Mucosa of stomach (tissue), 1 donor: ENCODE data around the gene ITGB4.

ENCODE experiments used
- H3K27me3 ChIP-seq: one replicate; pipeline ENCODE4 v1.7.0; 2013; ENCODE audit warnings: mild to moderate bottlenecking, low read length; ENCODE audit not compliant: control insufficient read depth, insufficient read depth
- H3K36me3 ChIP-seq: one replicate; pipeline ENCODE4 v1.7.0; 2013; ENCODE audit warnings: low read length; ENCODE audit not compliant: control insufficient read depth, insufficient read depth
- H3K4me1 ChIP-seq: one replicate; pipeline ENCODE4 v1.7.0; 2013; ENCODE audit warnings: mild to moderate bottlenecking, low read length; ENCODE audit not compliant: control insufficient read depth, insufficient read depth
- H3K4me3 ChIP-seq: one replicate; pipeline ENCODE4 v1.7.0; 2013; ENCODE audit warnings: low read length
- H3K9ac ChIP-seq: one replicate; pipeline ENCODE4 v1.7.0; 2013; ENCODE audit warnings: mild to moderate bottlenecking, low read length, moderate library complexity
- H3K9me3 ChIP-seq: one replicate; pipeline ENCODE4 v1.7.0; 2013; ENCODE audit warnings: mild to moderate bottlenecking, low read length, moderate library complexity; ENCODE audit not compliant: control insufficient read depth
- donor health status: Pancreatic carcinoma.

ITGB4 gene

DNA sequence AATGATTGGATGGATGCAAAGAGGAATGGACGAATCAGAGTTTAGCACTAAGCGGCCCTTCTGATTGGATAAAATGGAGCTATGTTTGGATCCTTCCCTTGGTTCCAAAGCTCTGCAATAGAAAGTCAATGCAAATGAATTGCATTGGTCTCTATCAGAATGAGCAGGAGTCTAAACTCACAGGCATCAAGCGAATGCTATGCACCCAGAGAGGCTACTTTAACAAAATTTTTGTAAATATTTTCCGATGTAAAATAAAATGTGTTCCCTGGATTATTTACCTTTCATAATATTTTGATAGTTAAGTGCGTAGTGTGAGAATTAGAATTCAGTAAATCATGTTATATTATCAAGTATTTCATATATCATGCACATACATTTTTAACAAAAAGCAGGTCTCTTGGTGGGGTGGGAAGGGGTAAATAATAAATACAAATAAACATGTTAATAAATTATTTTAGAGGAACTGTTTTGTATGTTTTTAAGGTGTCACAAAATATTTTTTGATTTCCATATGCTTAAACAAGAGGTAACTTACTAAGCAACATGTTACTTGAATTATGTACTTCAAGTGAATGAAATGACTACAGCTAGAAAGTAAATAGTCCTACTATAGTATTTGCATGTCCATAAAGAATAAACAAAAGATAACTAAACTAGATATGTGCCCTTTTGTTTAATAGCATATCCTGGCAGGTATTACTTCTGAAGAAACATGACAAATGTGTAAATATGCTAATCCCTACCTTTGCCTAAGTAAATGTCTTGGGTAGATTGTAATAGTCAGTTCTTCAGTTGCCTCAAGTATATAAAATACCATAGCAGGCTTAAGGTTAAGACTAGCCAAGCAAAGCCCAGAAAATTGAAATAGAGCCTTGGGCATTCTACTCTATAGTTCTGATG, 59.0 kb downstream of the ITGB4 start:
- no peaks in the 10 kb centered on the region for H3K27me3 ChIP-seq
- no peak overlapping the region for H3K4me3 ChIP-seq
- peaks cover 18% of the 10 kb centered on the region for H3K4me1 ChIP-seq
- no peak overlapping the region for H3K9ac ChIP-seq
- no peaks in the 10 kb centered on the region for H3K36me3 ChIP-seq
- no peaks in the 10 kb centered on the region for H3K9me3 ChIP-seq

DNA sequence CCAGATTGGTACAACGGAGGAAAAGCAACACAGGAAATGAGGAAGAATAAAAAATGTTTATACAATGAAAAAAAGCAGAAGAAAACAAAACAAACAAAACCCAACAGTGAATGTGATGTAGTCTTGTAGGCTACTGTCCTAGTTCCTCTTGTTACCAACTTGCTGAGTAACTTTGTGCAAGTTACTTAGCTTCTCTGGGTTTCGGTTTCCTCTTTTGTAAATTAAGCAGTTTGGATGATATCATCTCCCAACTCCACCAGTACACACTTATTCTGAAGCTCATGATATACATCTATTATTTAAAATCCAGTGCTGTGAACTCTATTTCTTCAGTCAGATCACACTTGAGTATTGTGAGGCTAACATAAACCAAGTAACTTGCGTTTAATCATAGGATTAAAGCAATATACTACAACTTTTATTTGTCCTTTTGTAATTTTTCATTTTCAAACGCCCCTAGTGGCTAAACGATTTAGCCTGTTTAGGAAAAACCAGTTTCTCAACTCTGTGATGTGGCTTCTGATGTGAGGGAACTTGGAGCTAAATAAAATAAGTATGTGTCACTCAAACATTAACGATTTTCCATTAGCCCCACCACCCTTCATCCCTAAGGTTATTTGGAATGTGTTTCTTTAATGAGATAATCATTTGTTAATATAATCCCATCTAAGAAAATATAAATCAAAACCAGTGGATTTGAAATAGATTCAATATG, 62.0 kb downstream of the ITGB4 start:
- Histone ChIP-seq H3K36me3 (no peaks in the 10 kb centered on the region), H3K4me3 (no peak overlapping the region), H3K9ac (peak overlapping the region; percentile 82), H3K9me3 (no peaks in the 10 kb centered on the region), H3K27me3 (no peaks in the 10 kb centered on the region), H3K4me1 (peaks cover 33% of the 10 kb centered on the region)

DNA sequence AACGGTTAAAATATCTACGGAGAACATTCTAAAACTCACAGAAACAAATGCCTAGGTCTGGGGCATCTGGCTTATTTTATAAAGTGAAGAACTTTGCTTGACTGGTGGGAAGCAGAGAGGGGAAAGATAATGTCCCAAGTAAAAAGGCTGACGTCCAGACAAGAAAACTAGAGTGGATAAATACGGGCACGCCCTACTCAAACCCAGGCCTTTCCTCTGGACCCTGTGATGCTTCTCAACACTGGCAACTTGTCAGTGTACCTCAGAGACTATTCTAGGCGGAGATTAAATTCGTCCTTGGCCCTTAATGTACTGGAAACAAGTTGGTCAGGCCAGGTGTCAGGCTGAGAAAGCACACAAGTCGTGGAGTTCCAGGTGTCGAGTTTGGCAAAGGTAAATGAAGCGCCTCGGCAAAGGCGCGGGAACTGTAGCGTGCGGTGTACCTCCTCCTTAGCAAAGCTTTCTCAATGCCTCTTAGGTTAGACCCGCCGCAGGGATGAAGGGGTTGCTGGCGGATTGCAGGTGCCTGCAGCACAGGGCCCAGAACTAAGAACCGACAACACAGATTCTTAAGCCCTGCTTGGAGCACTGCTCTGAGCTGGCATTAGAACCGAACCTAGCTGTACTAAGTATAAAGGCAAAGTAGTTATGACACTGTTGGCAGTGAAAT, 62.7 kb downstream of the ITGB4 start:
- Histone ChIP-seq H3K36me3 (no peaks in the 10 kb centered on the region), H3K27me3 (no peaks in the 10 kb centered on the region), H3K9me3 (no peaks in the 10 kb centered on the region), H3K4me3 (peak overlapping the region; percentile 56), H3K9ac (peak overlapping the region; percentile 82), H3K4me1 (peaks cover 33% of the 10 kb centered on the region)

DNA sequence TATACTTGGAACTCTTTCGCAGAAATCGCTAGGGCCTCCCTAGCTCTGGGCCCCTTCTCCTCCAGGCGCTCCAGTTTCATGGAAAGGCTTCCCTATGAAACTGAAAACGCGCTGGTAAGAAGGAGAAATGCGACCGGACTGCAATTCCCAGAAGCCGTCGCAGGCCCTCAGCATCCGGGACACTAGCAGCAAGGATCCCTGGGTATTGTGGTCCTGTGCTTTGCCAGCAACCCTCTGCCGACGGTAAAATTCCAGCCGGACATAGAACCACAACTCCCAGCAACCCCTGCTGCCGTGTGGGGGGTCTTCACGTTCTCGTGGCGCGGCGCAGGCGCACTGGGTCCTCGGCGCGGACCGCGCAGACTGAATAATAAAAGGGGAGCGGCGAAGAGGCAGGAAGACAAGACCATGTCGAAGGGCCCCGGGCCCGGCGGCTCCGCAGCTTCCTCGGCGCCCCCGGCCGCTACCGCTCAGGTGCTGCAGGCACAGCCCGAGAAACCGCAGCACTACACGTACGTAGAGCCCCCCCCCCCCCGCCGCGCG, 63.3 kb downstream of the ITGB4 start, which contains the start of gene UNK:
Gene UNK (plus strand): TSS at position 334 of the 543 bp plus-strand sequence. CDS start 75 bp downstream, at position 409.
- H3K4me3 ChIP-seq, result peak within 1 kb of the TSS; percentile 56
- peaks cover 33% of the 10 kb centered on the region for H3K4me1 ChIP-seq
- H3K27me3 ChIP-seq, result no peaks in the 10 kb centered on the region
- no peaks in the 10 kb centered on the region for H3K9me3 ChIP-seq
- H3K9ac ChIP-seq, result peak within 1 kb of the TSS; percentile 82
- H3K36me3 ChIP-seq, result no peaks in the 10 kb centered on the region

DNA sequence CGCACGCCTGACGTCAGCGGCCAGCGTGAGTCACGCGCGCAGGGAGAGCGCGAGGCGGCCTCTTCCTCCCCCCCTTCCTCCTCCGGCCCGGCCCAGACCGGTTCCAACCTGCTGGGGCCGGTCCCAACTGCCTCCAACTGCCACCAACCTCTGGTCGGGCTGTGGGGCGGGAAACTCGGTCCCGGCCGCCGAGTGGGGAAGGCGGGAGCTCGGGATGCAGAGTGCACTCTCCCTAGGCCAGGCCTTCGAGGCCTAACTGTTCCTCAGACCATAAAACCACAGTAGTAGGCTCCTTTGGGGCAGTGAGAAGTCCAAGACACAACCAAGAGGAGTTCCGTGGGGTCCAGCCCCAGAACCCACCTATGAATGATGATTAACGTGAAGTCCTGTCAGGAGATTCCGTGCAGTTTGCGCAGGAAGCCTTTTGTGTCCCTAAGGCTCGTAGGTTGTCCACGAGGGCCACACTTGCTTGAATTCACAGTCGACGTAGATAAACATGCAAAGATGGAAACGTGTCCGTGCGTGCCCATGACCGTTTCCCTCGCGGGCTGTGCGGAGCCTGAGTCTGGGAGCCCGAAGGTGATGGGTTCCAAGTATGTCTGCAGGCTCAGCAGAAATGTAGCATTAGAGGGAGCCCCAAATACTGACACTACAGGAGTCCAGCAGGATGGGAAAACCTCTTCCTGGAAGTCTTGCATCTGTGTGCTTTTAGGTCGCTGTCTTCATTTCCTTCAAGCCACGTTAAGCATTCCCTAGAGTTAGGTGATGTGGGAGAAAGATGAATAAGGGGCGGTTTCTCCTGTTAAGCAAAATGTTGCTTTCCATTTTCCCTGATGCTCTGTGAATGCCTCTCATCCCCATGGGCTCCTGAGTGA, 64.0 kb downstream of the ITGB4 start:
- H3K4me3 ChIP-seq, result peak overlapping the region; percentile 56
- H3K9me3 ChIP-seq, result no peaks in the 10 kb centered on the region
- no peaks in the 10 kb centered on the region for H3K36me3 ChIP-seq
- H3K9ac ChIP-seq, result peak overlapping the region; percentile 82
- H3K4me1 ChIP-seq, result peaks cover 33% of the 10 kb centered on the region
- H3K27me3 ChIP-seq, result no peaks in the 10 kb centered on the region

DNA sequence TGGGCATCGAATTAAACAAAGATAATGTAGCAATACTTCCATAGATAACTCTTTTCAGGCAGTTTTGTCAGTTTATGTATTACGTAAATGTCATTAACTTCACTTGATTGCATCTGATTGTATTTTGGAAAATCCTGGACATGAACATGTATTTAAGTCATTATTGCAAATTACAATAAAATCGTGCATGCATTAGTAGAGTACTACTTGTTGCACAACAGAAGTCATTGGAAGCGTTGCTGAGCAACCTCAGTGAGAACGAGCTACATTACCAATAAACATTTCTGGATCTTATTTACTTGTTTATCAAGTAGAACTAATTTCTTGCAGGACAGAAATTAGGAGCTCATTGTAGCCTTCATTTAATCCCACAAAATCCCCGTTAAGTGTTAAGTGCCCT, 70.0 kb downstream of the ITGB4 start:
- Histone ChIP-seq H3K27me3 (no peaks in the 10 kb centered on the region), H3K9ac (no peak overlapping the region), H3K36me3 (no peaks in the 10 kb centered on the region), H3K9me3 (no peaks in the 10 kb centered on the region), H3K4me3 (no peak overlapping the region), H3K4me1 (peaks cover 4% of the 10 kb centered on the region)

DNA sequence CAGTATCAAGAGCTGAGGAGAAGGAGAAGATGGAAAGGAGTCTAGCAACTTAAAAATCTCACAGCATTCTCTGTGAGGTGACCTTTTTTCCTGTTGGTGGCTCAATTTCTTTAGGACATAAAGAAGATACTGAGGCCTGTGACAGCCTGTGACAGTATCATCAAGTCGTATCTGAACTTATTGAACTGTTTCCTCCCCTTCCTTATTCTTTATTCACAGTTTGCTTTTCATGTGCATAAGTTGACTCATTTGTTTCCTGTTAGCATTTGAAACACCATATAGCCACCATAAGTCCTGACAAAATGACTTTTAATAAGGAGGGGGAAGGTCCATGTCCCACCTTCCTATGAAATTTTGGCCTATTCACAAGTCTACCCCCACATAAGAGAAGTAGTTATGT, 72.2 kb downstream of the ITGB4 start:
- Histone ChIP-seq H3K4me1 (no peaks in the 10 kb centered on the region), H3K9ac (no peak overlapping the region), H3K27me3 (no peaks in the 10 kb centered on the region), H3K4me3 (no peak overlapping the region), H3K36me3 (no peaks in the 10 kb centered on the region), H3K9me3 (no peaks in the 10 kb centered on the region)

DNA sequence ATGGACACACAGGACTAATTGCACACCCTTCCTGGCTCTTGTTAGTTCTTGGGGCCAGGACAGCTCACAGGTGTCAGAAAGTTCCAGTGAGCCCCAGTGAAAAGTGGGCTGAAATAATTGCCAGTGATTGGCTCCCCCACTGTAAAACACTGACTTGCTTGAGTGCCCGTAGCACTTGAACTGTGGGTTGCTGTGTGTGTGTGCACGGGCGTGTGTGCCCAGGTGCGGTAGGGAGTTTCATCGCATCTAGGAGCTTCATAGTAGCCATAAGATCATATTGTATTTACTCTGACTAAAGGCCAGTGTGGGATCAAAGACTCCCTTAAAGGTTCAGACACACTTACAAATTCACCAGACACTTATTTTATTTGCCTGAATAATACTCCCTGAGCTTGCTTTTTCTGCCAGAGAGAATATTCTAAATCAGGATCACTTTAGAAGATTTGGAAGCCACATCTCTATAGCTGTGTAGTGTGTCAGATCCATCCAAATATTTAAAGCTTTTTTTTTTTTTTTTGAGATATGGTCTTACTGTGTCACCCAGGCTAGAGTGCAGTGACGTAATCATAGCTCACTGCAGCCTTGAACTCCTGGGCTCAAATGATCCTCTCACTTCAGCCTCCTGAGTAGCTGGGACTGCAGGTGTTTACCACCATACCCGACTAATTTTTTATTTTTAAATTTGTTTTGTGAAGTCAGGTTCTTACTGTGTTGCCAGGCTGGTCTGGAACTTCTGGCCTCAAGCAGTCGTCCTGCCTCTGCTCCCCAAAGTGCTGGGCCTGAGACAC, 74.8 kb downstream of the ITGB4 start:
- H3K4me1 ChIP-seq, result no peaks in the 10 kb centered on the region
- no peaks in the 10 kb centered on the region for H3K9me3 ChIP-seq
- H3K36me3 ChIP-seq, result peaks cover 8% of the 10 kb centered on the region
- H3K9ac ChIP-seq, result no peak overlapping the region
- H3K4me3 ChIP-seq, result no peak overlapping the region
- H3K27me3 ChIP-seq, result no peaks in the 10 kb centered on the region

DNA sequence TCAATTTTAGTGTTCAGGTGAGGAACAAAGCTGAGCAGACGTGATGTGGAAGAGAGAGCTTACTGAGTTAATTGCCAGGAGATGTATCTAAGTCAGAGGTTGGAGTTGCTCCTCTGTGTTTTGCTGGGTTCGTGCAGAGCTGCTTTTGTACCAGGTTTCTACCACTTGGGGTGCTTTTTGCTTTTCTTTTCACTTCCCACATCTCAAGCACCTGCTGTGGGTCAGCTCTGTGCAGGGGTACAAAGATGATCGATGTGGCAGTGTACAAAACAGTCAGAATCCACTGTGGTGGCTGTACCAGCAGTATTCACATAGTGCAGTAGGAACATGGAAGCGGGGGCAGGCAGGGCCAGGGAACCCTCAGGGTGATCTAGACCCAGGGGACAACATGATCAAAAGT, 78.1 kb downstream of the ITGB4 start:
- Histone ChIP-seq H3K4me3 (no peak overlapping the region), H3K36me3 (peaks cover 8% of the 10 kb centered on the region), H3K9me3 (no peaks in the 10 kb centered on the region), H3K9ac (no peak overlapping the region), H3K4me1 (no peaks in the 10 kb centered on the region), H3K27me3 (no peaks in the 10 kb centered on the region)

DNA sequence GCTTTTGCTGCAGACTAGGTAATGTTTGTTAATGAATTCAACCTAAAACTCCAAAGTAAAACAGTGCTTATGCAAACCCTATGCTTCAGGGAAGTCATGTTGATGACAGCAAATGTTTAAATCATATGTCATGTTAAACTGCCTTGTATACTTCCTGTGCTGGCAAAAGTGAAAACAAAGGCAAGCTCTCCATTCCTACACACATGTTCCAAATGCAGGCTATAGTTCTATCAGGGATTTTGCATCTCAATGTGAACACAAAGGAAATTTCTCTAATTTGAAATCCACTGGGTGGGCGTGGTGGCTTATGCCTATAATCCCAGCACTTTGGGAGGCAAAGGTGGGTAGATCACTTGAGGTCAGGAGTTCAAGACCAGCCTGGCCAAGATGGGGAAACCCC, 82.6 kb downstream of the ITGB4 start:
- no peaks in the 10 kb centered on the region for H3K27me3 ChIP-seq
- no peaks in the 10 kb centered on the region for H3K9me3 ChIP-seq
- H3K4me3 ChIP-seq, result no peak overlapping the region
- H3K4me1 ChIP-seq, result no peaks in the 10 kb centered on the region
- H3K9ac ChIP-seq, result no peak overlapping the region
- H3K36me3 ChIP-seq, result peaks cover 8% of the 10 kb centered on the region
